Aorta (tissue), 5 donors: ENCODE measurements around the gene IMPG1. TPM values are rescaled to one million over a fixed set of nuclear protein-coding genes. Genes with fewer than 3 reads are reported as not detected.

Experiments
- ATAC-seq: fragments of 200-7000 bp; cut with Tn5 transposase; one replicate; pipeline ENCODE4 v1.9.1; 2022; ENCODE audit warnings: moderate library complexity; ENCODE audit not compliant: low FRiP score
- DNase-seq, 2 donors: peaks; one replicate each; pipeline ENCODE4 v3.0.0-alpha.2; 2020
- H3K27ac ChIP-seq, 2 donors: one replicate each; pipeline ENCODE4 v1.5.1; 2013; ENCODE audit warnings: low read length in 2 of 2, mild to moderate bottlenecking in 2 of 2, moderate library complexity in 2 of 2, control low read depth in 1 of 2, inconsistent platforms in 1 of 2, low read depth in 1 of 2
- H3K27me3 ChIP-seq, 2 donors: one replicate each; pipeline ENCODE4 v1.6.1; 2013; ENCODE audit warnings: control low read depth in 1 of 2, low read length in 1 of 2, mild to moderate bottlenecking in 1 of 2, moderate library complexity in 1 of 2; ENCODE audit not compliant: insufficient read depth in 2 of 2, control insufficient read depth in 1 of 2
- H3K36me3 ChIP-seq, 2 donors: one replicate each; pipeline ENCODE4 v1.6.1; 2013; ENCODE audit warnings: control low read depth in 1 of 2, low read length in 1 of 2, mild to moderate bottlenecking in 1 of 2; ENCODE audit not compliant: insufficient read depth in 2 of 2, control insufficient read depth in 1 of 2
- H3K4me1 ChIP-seq, 2 donors: one replicate each; pipeline ENCODE4 v1.6.1; 2013; ENCODE audit warnings: low read length in 2 of 2, control low read depth in 1 of 2, mild to moderate bottlenecking in 1 of 2, moderate library complexity in 1 of 2; ENCODE audit not compliant: insufficient read depth in 2 of 2, control insufficient read depth in 1 of 2
- H3K4me3 ChIP-seq, 2 donors: one replicate each; pipeline ENCODE4 v1.5.1; 2013; ENCODE audit warnings: low read length in 2 of 2, control low read depth in 1 of 2, mild to moderate bottlenecking in 1 of 2
- H3K9me3 ChIP-seq: one replicate; pipeline ENCODE4 v1.6.1; 2013; ENCODE audit warnings: mild to moderate bottlenecking, low read length; ENCODE audit not compliant: control insufficient read depth
- WGBS, 2 donors: extraction: QIAGEN DNeasy Blood & Tissue Kit; methylation state at CpG; one replicate each; pipeline ENCODE4 v1.1.7; 2013; 5-methylcytosine and 5-hydroxymethylcytosine counted together
- intact Hi-C, 2 donors: fragments of 100-400 bp; cut with DNase I; formaldehyde crosslinking; loops; one replicate each; pipeline versions ENCODE4 v1.14.2 to v1.15.0; 2022
- long read RNA-seq, 2 donors: library from polyadenylated mRNA; unstranded; transcript quantifications; one replicate each; pipeline ENCODE4 v2.0.0, GENCODE V29; 2020 to 2021
- polyA plus RNA-seq, 2 donors: library from polyadenylated mRNA; stranded (reverse); fragments of 200-250 nt; gene quantifications; one replicate each; pipeline ENCODE4 v1.2.3, GENCODE V29; 2013
- total RNA-seq, 2 donors: library from RNA; stranded (reverse); fragmentation: NEBNext Ultra II Directional; extraction: Animal tissue kit (Norgen Biotek cat#: 25700); gene quantifications; one replicate each; pipeline ENCODE4 v1.2.1, GENCODE V29; 2021
- donor health status: healthy with polysubstance abuse.
- donor health status: Bipolar disorder and iron deficiency.
- donor health status: DM: no; HTN: no; CAD: no.
- donor health status: DM: no; HTN: no; CAD: no.
- donor health status: DM: yes; HTN: yes; CAD: no.

The IMPG1 gene
- under 1 TPM in 1 of 2 donors, not detected in 1; 0.15 TPM for total RNA-seq
- under 1 TPM in 1 of 2 donors, not detected in 1; 0.03 TPM for polyA plus RNA-seq
- long read RNA-seq, donor 1: 0 reads
- long read RNA-seq, donor 2, partial matches to known transcripts: 0 of 1 reads
- long read RNA-seq, donor 2, other reads (novel, unspliced or antisense): 1 of 1 reads

GRCh38 chr6:76072562-76072961, at the start of gene IMPG1:
IMPG1 (minus strand) TSS chr6:76072662; CDS start chr6:76072488, 174 bp downstream.
- H3K4me3 ChIP-seq: no peak within 1 kb of the TSS
- H3K4me1 ChIP-seq: no peaks in the 10 kb centered on the region
- no peaks in the 10 kb centered on the region for H3K36me3 ChIP-seq
- no peaks in the 10 kb centered on the region for H3K27me3 ChIP-seq
- no peak for ATAC-seq
- H3K27ac ChIP-seq: no peak within 1 kb of the TSS
- no peak for DNase-seq
- no peaks in the 10 kb centered on the region for H3K9me3 ChIP-seq
- intact Hi-C loops: no loop called here

- no peaks in the 10 kb centered on the region for H3K4me1 ChIP-seq
- intact Hi-C loops: no loop called here
- H3K4me3 ChIP-seq: no peak overlapping the region
- no peak overlapping the region for H3K27ac ChIP-seq
- no peaks in the 10 kb centered on the region for H3K36me3 ChIP-seq
- DNase-seq: no peak
- no peaks in the 10 kb centered on the region for H3K27me3 ChIP-seq
- no peaks in the 10 kb centered on the region for H3K9me3 ChIP-seq
- ATAC-seq: no peak
Measured at GRCh38 chr6:76120302-76120701, 47.8 kb upstream of the IMPG1 start.

GRCh38 chr6:76073281-76073680, 819 bp upstream of the IMPG1 start:
- peaks cover 0 to 1% of the 10 kb centered on the region in 2 donors for H3K27me3 ChIP-seq
- H3K4me3 ChIP-seq: no peak overlapping the region
- H3K4me1 ChIP-seq: no peaks in the 10 kb centered on the region
- H3K9me3 ChIP-seq: no peaks in the 10 kb centered on the region
- H3K27ac ChIP-seq: no peak overlapping the region
- intact Hi-C loops: no loop called here
- no peaks in the 10 kb centered on the region for H3K36me3 ChIP-seq
- ATAC-seq (no peak), DNase-seq (no peak)

- ATAC-seq (no peak), DNase-seq (no peak)
- WGBS, 2 donors: 85 to 88% methylated on average over 1 of the region's 1 CpG
- no peaks in the 10 kb centered on the region for H3K9me3 ChIP-seq
- no peaks in the 10 kb centered on the region for H3K27me3 ChIP-seq
- no peak overlapping the region for H3K4me3 ChIP-seq
- peaks cover 0 to 1% of the 10 kb centered on the region in 2 donors for H3K4me1 ChIP-seq
- intact Hi-C loops: no loop called here
- no peak overlapping the region for H3K27ac ChIP-seq
- H3K36me3 ChIP-seq: no peaks in the 10 kb centered on the region
Measured at GRCh38 chr6:76057469-76057868, 15.0 kb downstream of the IMPG1 start.

- intact Hi-C loops: no loop called here
- ATAC-seq: no peak
Measured at GRCh38 chr6:76052314-76052713, 20.1 kb downstream of the IMPG1 start.

GRCh38 chr6:76043690-76044089, 28.8 kb downstream of the IMPG1 start:
- ATAC-seq (no peak), DNase-seq (no peak)
- Histone ChIP-seq H3K4me1 (no peaks in the 10 kb centered on the region), H3K36me3 (no peaks in the 10 kb centered on the region), H3K9me3 (no peaks in the 10 kb centered on the region), H3K27ac (no peak overlapping the region), H3K27me3 (peaks cover 0 to 2% of the 10 kb centered on the region in 2 donors), H3K4me3 (no peak overlapping the region)
- WGBS, 2 donors: 71 to 72% methylated on average over 2 of the region's 2 CpGs
- intact Hi-C loops: no loop called here

More at GRCh38 chr6:76052314-76052713, 20.1 kb downstream of the IMPG1 start:
- H3K27ac ChIP-seq: no peak overlapping the region
- no peaks in the 10 kb centered on the region for H3K27me3 ChIP-seq
- peaks cover 0 to 1% of the 10 kb centered on the region in 2 donors for H3K4me1 ChIP-seq
- no peaks in the 10 kb centered on the region for H3K9me3 ChIP-seq
- DNase-seq: no peak
- no peak overlapping the region for H3K4me3 ChIP-seq
- WGBS, 2 donors: 52 to 53% methylated on average over 3 of the region's 3 CpGs
- H3K36me3 ChIP-seq: no peaks in the 10 kb centered on the region

GRCh38 chr6:76035713-76036112, 36.7 kb downstream of the IMPG1 start:
- H3K27ac ChIP-seq: no peak overlapping the region
- H3K4me3 ChIP-seq: no peak overlapping the region
- no peak for DNase-seq
- no peaks in the 10 kb centered on the region for H3K4me1 ChIP-seq
- ATAC-seq: no peak
- no peaks in the 10 kb centered on the region for H3K9me3 ChIP-seq
- 23 to 26% methylated on average over 1 of the region's 1 CpG for WGBS, 2 donors
- intact Hi-C loops: no loop called here
- H3K36me3 ChIP-seq: no peaks in the 10 kb centered on the region
- peaks cover 0 to 2% of the 10 kb centered on the region in 2 donors for H3K27me3 ChIP-seq

GRCh38 chr6:76026101-76026500, 46.4 kb downstream of the IMPG1 start:
- no peaks in the 10 kb centered on the region for H3K27me3 ChIP-seq
- intact Hi-C loops: no loop called here

GRCh38 chr6:76014626-76015530, 57.6 kb downstream of the IMPG1 start:
- DNase-seq (no peak), ATAC-seq (no peak)
- H3K4me3 ChIP-seq: no peak overlapping the region
- H3K9me3 ChIP-seq: no peaks in the 10 kb centered on the region
- no peaks in the 10 kb centered on the region for H3K4me1 ChIP-seq
- H3K27me3 ChIP-seq: no peaks in the 10 kb centered on the region
- 67 to 69% methylated on average over 6 of the region's 6 CpGs for WGBS, 2 donors
- intact Hi-C loops: no loop called here
- no peak overlapping the region for H3K27ac ChIP-seq
- no peaks in the 10 kb centered on the region for H3K36me3 ChIP-seq

More at GRCh38 chr6:76026101-76026500, 46.4 kb downstream of the IMPG1 start:
- Histone ChIP-seq H3K4me1 (no peaks in the 10 kb centered on the region), H3K27ac (no peak overlapping the region), H3K9me3 (peaks cover 9% of the 10 kb centered on the region), H3K4me3 (no peak overlapping the region), H3K36me3 (no peaks in the 10 kb centered on the region)
- DNase-seq: no peak
- no peak for ATAC-seq
- WGBS, 2 donors: 89 to 91% methylated on average over 6 of the region's 6 CpGs
